GM21737 (cell line): ENCODE measurements around the gene ERN1.

Source experiments
- ATAC-seq: cut with Tn5 transposase; IDR thresholded peaks from one replicate; pipeline ENCODE4 v1.9.1; 2021; ENCODE audit warnings: mild to moderate bottlenecking, moderate library complexity; ENCODE audit not compliant: unreplicated experiment

The ERN1 gene

GRCh38 chr17:64065161-64065560, 64.8 kb downstream of the ERN1 start:
- no peak for ATAC-seq

- ATAC-seq, result no peak
Observed at GRCh38 chr17:64064331-64064730, 65.6 kb downstream of the ERN1 start.

DNA sequence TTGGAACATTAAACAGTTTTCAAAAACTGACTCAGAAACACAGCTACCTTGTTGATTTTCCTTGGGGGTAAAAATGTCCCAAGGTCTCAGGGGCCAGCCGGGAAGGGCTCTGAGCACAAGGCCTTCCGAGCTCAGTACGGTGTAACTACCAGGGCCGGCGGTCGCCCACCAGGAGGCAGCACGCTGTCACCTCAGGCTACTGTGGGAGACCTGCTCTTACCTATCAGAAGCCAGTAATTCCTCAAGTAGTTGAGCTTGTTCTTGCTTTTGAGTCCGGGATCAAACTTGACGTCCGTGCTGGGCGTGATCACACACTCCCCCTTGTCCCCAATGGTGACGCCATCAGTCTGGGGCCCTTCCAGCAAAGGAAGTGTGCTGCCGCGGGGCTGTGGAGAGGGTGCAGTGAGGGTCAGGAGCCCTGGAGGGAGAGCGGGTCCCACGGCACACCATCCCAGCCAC, 66.1 kb downstream of the ERN1 start:
- ATAC-seq, result no peak

DNA sequence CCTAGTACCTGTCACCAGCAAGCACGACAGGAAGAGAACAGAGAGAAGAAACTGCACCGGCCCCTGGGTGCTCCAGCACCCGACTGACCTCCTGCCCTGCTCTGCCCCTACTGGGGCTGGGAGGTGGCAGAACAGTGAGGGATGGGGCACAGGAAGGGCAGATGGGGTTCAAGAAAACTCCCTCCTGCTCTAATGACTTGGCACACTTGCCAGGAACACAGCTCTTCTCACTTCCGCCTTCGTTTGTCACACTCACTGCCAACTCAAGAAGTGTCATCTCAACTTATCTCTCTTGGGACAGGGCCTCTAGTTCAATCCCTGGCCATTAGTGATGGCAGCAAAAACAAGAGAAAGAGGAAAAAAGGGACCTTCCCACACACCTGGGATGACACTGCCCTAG, 66.9 kb downstream of the ERN1 start:
- ATAC-seq, result no peak

DNA sequence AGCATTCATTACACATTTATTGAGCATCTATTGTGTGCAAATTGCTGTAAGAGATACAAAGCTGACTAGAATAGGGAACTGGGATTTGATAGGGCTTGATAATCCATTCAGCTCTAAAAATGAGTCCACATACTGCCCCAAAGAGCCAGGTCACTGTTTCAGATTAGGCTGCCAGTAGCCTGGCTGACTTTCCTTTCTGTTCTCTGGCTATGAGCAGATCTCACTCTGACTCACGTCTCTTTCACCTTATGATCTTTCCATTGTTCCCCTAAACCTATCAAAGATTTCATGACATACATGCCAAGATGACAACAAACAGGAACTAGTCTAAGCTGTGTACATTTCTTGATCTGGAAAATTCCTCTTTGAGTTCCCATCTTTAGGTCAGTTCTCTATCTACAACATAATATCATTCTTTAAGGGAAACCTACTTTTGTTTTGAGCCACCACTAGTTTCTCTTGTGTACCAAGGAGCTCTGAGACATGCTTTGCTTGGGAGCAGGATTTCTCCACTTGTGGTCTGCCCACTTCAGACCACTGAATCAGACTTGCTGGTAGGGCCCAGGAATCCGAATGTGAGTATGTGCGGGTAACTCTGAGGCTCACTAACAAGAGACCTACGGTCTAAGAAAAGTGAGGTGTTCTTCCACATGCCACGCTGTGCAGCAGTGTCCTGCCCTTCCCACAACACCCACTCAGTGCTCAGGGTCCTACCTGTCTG, 68.6 kb downstream of the ERN1 start:
- ATAC-seq, result peak; percentile 32

DNA sequence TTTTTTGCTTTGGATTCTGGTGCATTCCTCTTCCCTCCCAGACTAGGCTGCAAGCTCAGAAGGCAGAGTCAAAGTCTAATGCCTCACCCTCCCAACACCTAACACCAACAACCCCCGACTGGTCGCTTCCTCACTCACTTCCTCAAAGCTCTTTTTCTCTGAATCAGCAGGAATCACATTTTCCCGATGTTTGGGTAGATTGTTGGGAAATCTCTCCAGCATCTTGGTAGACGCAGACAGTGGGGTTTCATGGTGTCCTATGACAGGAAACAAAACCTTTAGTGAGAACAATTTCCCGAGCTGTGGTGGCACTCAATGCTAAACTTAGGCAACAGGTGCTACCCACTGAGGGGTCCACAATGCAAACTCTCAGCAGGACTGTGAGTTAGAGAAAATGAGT, 69.6 kb downstream of the ERN1 start:
- no peak for ATAC-seq

GRCh38 chr17:64059756-64060155, 70.2 kb downstream of the ERN1 start:
- no peak for ATAC-seq

DNA sequence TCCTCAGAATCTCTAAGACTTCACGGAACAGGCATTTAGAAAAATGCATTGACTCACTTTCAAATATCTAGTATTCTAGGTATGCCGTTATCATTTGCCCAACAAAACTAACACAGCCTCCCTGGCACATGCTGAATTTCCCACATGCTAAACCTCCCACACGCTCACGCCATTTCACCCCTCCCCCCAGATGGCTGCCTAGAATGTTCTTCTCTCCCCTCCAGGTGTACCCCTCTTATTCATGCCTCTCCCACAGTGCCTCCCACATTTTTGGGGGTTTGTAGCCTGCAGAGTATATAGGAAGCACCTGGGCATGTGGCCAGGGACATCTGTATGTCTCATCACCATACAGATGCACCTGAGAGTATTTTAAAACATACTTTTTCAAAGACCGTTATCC, 71.3 kb downstream of the ERN1 start:
- ATAC-seq, result no peak

- ATAC-seq, result no peak
Observed at GRCh38 chr17:64057701-64058263, 72.2 kb downstream of the ERN1 start.

DNA sequence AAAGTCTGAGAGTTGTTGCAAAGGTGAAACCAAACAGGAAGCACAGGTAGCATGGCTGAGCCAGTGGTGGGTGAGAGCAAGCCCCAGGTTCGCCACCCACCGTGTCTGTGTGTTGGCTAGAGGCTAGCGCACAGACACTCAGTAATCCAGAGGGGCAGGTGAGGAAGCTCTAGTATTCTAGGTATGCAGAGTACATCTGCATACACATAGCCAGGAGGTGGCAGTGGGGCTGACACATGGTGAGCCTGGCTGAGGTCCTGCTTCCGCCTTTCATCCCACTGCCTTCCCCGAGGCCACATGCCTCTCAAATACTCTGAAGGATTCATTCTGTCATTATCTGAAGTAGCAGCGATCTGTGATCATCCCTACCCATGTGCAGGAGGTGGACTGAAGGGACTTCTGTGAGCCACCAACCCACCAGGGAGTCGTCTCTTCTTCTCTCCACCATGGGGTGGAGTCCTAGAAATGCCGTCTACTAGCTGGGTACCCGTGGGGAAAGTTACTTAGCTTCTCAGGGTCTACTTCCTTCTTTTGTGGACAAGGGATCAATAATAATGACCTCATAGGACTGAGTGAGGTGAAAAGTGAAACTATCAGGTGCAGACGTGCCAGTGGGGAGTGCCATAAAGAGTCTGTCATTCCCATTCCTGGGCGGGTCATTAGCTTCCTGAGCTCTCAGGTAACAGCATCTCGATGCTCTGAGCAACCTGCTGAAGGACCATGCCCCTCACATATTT, 73.5 kb downstream of the ERN1 start:
- peak; percentile 64 for ATAC-seq

GRCh38 chr17:64055183-64056142, 74.5 kb downstream of the ERN1 start:
- no peak for ATAC-seq

GRCh38 chr17:64054304-64054703, 75.6 kb downstream of the ERN1 start:
- ATAC-seq, result no peak

GRCh38 chr17:64053101-64053500, 76.8 kb downstream of the ERN1 start:
- ATAC-seq, result no peak

DNA sequence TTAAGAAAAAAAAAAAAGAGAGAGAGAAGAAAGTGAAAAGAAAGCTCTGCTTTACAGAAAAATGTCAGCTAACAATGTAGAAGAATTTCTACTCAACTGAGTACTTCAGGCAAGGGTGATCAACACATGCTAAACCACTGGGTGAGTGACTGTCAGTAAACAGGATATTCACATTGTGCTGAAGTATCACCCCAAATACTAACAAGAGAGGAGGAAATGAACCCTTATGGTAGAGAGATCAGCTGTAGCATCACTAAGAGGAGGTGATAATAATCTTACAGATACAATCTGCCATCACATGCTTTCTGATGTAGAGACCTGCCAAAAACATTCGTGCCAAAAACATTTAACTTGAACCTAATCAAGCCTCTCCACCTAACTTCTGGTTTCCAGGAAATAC, 78.8 kb downstream of the ERN1 start:
- ATAC-seq, result no peak

DNA sequence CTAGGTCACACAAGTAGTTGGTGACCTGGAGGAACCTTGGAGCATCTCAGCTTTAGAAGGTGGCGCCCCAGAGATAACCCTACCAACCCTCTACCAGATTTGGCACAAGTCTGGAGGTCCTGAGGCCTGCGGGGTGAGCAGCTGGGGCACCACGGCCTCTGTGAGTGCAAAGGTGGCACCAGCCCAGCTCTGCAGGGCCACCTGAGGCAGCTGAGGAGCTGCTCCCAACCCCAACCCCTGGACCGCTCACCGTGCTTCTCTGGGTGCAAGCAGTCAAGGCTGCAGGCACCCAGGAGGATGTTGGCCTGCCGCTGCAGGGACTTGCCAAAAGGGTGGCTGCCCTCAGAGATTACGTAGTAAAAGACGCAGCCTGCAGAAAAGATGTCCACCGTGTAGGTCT, 81.1 kb downstream of the ERN1 start:
- ATAC-seq, result no peak

DNA sequence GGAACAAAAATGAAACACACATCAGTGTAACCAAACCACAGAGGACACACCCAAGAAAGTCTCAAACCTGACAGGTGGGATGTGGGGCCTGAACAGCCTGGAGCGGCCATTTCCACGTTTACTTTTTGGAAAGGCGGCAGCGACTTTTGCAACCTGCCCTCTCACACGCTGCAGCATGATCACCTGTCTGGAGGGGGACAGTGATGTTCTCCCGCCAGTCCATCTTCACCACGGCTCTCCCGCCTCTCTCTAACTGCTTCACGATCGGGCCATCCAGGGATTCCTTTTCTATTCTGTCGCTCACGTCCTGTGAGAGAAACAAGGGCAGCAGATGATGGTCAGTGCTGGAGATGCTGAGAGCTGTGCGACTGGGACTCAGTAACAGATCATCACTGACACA, 84.8 kb downstream of the ERN1 start:
- no peak for ATAC-seq

- ATAC-seq, result no peak
Observed at GRCh38 chr17:64042700-64043485, 87.1 kb downstream of the ERN1 start.

DNA sequence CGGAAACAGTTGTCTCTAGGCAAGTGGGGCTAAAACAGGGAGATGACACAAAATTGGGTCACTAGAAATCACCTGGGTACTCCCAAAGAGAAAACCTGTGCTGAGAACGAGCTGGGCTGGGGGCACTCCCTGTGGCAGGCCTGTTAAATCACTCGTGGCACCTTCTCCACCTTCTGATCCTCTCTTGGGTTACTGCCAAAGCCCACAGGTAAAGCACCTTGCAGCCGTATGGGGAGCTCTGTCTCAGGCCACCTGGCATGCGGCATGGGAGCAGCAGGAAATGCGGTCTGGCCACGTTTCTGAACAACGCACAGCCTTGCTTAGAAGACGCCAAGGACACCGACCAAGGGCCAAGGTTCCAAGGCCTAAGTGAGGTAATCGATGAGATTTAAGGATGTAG, 88.0 kb downstream of the ERN1 start:
- no peak for ATAC-seq

- ATAC-seq, result no peak
Observed at GRCh38 chr17:64040206-64040605, 89.7 kb downstream of the ERN1 start.

DNA sequence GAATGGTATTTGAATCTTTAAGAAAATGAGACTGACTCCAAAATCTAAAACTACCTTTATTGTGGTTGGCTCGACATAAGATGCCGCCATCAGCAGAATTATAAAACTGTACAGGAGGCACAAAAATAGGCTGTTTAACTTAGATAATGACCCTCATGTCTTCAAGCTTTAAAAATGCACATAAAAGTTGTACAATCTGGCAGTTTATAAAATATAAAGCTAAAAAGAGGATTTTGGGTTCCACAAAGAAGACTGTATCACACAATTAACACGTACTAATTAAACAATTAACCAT, 90.9 kb downstream of the ERN1 start:
- no peak for ATAC-seq
